HG02759 (cell line): Measurements from ENCODE around the gene GHSR.
A peak's percentile ranks its signal among the peaks of the same experiment; 100 is the strongest.

ENCODE experiments used
- ATAC-seq: cut with Tn5 transposase; IDR thresholded peaks from one replicate; pipeline ENCODE4 v1.9.1; 2021; ENCODE audit warnings: mild to moderate bottlenecking, moderate library complexity; ENCODE audit not compliant: unreplicated experiment

Gene GHSR

GRCh38 chr3:172447611-172448579 lies at the start of gene GHSR:
Gene GHSR, minus strand, starts transcription at chr3:172448456. Its CDS starts 43 bp downstream, at chr3:172448413.
- ATAC-seq, result no peak

- ATAC-seq, result peak; percentile 75
Measured at GRCh38 chr3:172490198-172490669, 42.0 kb upstream of the GHSR start.

- ATAC-seq, result no peak
Measured at GRCh38 chr3:172478116-172478515, 29.9 kb upstream of the GHSR start.

GRCh38 chr3:172476347-172476746 lies 28.1 kb upstream of the GHSR start:
- no peak for ATAC-seq

- ATAC-seq, result no peak
Measured at GRCh38 chr3:172475703-172476102, 27.4 kb upstream of the GHSR start.

GRCh38 chr3:172471903-172472302 lies 23.6 kb upstream of the GHSR start:
- no peak for ATAC-seq

- ATAC-seq, result no peak
Measured at GRCh38 chr3:172470588-172470987, 22.3 kb upstream of the GHSR start.

GRCh38 chr3:172467170-172467824 lies 19.0 kb upstream of the GHSR start:
- no peak for ATAC-seq

GRCh38 chr3:172466553-172467130 lies 18.4 kb upstream of the GHSR start:
- no peak for ATAC-seq

- no peak for ATAC-seq
Measured at GRCh38 chr3:172465281-172465680, 17.0 kb upstream of the GHSR start.

- no peak for ATAC-seq
Measured at GRCh38 chr3:172464306-172464705, 16.1 kb upstream of the GHSR start.

GRCh38 chr3:172461530-172462138 lies 13.4 kb upstream of the GHSR start:
- ATAC-seq, result peak; percentile 70

- no peak for ATAC-seq
Measured at GRCh38 chr3:172456404-172456803, 8.1 kb upstream of the GHSR start.

GRCh38 chr3:172454180-172454579 lies 5.9 kb upstream of the GHSR start:
- ATAC-seq, result no peak

GRCh38 chr3:172449466-172450149 lies 1.4 kb upstream of the GHSR start:
- no peak for ATAC-seq

GRCh38 chr3:172448661-172449465 lies 607 bp upstream of the GHSR start:
- ATAC-seq, result no peak

- no peak for ATAC-seq
Measured at GRCh38 chr3:172446198-172446597, 2.1 kb downstream of the GHSR start.

GRCh38 chr3:172444821-172445220 lies 3.4 kb downstream of the GHSR start:
- no peak for ATAC-seq

GRCh38 chr3:172442606-172443005 lies 5.7 kb downstream of the GHSR start:
- no peak for ATAC-seq

- ATAC-seq, result no peak
Measured at GRCh38 chr3:172441581-172441980, 6.7 kb downstream of the GHSR start.
